Measurements from ENCODE around the gene ZFYVE19.

DNA sequence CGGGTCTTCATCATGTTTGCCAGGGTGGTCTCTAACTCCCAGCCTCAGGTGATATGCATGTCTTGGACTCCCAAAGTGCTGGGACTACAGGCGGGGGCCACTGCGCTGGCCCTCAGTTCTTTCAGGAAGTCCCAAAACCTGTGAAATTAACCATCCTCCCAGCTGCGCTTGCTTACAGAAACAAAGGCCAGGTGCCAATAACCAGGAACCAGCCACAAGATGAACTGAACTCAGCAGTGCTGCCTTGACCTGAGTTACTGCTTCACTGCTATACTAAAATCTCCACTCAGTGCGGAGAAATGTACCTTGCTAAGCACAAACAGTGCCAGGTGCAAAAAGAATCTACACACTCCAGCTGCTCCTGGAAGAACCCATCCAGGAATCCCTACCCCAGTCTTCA, 46.9 kb upstream of the ZFYVE19 start:
- TF ChIP-seq, protein P1, sequence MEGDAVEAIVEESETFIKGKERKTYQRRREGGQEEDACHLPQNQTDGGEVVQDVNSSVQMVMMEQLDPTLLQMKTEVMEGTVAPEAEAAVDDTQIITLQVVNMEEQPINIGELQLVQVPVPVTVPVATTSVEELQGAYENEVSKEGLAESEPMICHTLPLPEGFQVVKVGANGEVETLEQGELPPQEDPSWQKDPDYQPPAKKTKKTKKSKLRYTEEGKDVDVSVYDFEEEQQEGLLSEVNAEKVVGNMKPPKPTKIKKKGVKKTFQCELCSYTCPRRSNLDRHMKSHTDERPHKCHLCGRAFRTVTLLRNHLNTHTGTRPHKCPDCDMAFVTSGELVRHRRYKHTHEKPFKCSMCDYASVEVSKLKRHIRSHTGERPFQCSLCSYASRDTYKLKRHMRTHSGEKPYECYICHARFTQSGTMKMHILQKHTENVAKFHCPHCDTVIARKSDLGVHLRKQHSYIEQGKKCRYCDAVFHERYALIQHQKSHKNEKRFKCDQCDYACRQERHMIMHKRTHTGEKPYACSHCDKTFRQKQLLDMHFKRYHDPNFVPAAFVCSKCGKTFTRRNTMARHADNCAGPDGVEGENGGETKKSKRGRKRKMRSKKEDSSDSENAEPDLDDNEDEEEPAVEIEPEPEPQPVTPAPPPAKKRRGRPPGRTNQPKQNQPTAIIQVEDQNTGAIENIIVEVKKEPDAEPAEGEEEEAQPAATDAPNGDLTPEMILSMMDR (IDR thresholded peaks at IDR 0.05): no peak
- TF ChIP-seq POLR2AphosphoS5 (IDR thresholded peaks at IDR 0.05; ENCODE audit: insufficient read depth in 1 of 2, low read depth in 1 of 2) (no peak), POLR2A (IDR thresholded peaks at IDR 0.05) (no peak)
